Measurements from ENCODE around the gene NHS.

- TF ChIP-seq EZH2 (IDR thresholded peaks at IDR 0.05; ENCODE audit: borderline replicate concordance, low read length) (no peak), CTCF (IDR thresholded peaks at IDR 0.05; ENCODE audit: low read length) (no peak)
Measured at GRCh38 chrX:17412692-17413091, 37.7 kb downstream of the NHS start.

Measured in OCI-LY1 (cell line).